K562 (cell line): ENCODE data around the gene SLK. TPM values are rescaled to one million over a fixed set of nuclear protein-coding genes. Genes with fewer than 3 reads are reported as not detected.

Source experiments
- CBFA2T2 ChIP-seq: fragments of 450-650 bp; conservative IDR thresholded peaks from 2 replicates; pipeline ENCODE4 v1.6.1; 2017; ENCODE audit warnings: mild to moderate bottlenecking
- CLOCK ChIP-seq: fragments of 250-450 bp; sonication (Bioruptor Pico); IDR thresholded peaks from 2 replicates; pipeline ENCODE4 v1.4.0; 2020; ENCODE audit warnings: mild to moderate bottlenecking, moderate library complexity, borderline replicate concordance
- ETS1 ChIP-seq: conservative IDR thresholded peaks from 2 replicates; pipeline ENCODE4 v1.6.1; 2011; ENCODE audit warnings: low read depth, mild to moderate bottlenecking, low read length; ENCODE audit not compliant: control insufficient read depth
- FOXA1 ChIP-seq: fragments of 450-650 bp; IDR thresholded peaks from 2 replicates; pipeline ENCODE4 v1.6.1; 2016; ENCODE audit warnings: mild to moderate bottlenecking, borderline replicate concordance
- HDAC1 ChIP-seq, 2 experiments: fragments of 450-650 bp; IDR thresholded peaks; 2 replicates each; pipeline ENCODE4 v1.6.1; 2016 to 2017; ENCODE audit warnings: inconsistent platforms in 1 of 2, mild to moderate bottlenecking in 1 of 2, moderate library complexity in 1 of 2
- KLF1 ChIP-seq: fragments of 450-650 bp; IDR thresholded peaks from 2 replicates; pipeline ENCODE4 v1.6.1; 2016; ENCODE audit warnings: missing genetic modification characterization, missing compliant biosample characterization
- MECOM ChIP-seq: fragments of 250-450 bp; sonication (Bioruptor Pico); IDR thresholded peaks from 2 replicates; pipeline ENCODE4 v1.8.0; 2022; ENCODE audit warnings: inconsistent platforms
- NCOA4 ChIP-seq: fragments of 450-650 bp; IDR thresholded peaks from 2 replicates; pipeline ENCODE4 v1.6.1; 2018; ENCODE audit warnings: mild to moderate bottlenecking; ENCODE audit not compliant: partially characterized antibody
- NRF1 ChIP-seq, 2 experiments: fragments of 450-650 bp; IDR thresholded peaks in 1 of 2; conservative IDR thresholded peaks in 1 of 2; 2 replicates each; pipeline ENCODE4 v1.6.1; 2014; ENCODE audit warnings: mild to moderate bottlenecking in 2 of 2
- PCBP2 ChIP-seq: fragments of 200-400 bp; formaldehyde crosslinking; IDR thresholded peaks from 2 replicates; pipeline ENCODE4 v1.6.1; 2018; ENCODE audit warnings: low read length, low read depth, mild to moderate bottlenecking, moderate library complexity; ENCODE audit not compliant: poor library complexity, severe bottlenecking
- POLR2H ChIP-seq: IDR thresholded peaks from 2 replicates; pipeline ENCODE4 v1.6.1; 2016; ENCODE audit warnings: missing genetic modification characterization, low read depth, mild to moderate bottlenecking, control low read depth, missing compliant biosample characterization, moderate library complexity
- RAD51 ChIP-seq: fragments of 450-650 bp; IDR thresholded peaks from 2 replicates; pipeline ENCODE4 v1.7.1; 2016; ENCODE audit warnings: low read depth, mild to moderate bottlenecking, borderline replicate concordance
- SUPT5H ChIP-seq: fragments of 450-650 bp; IDR thresholded peaks from 2 replicates; pipeline ENCODE4 v1.6.1; 2016
- TAF7 ChIP-seq: fragments of 450-650 bp; IDR thresholded peaks from 2 replicates; pipeline ENCODE4 v1.6.1; 2016; ENCODE audit warnings: missing genetic modification characterization, missing compliant biosample characterization
- TAF9B ChIP-seq: fragments of 450-650 bp; IDR thresholded peaks from 2 replicates; pipeline ENCODE4 v1.6.1; 2018; ENCODE audit warnings: mild to moderate bottlenecking; ENCODE audit not compliant: partially characterized antibody
- THRB ChIP-seq: fragments of 450-650 bp; formaldehyde crosslinking; conservative IDR thresholded peaks from 2 replicates; pipeline ENCODE4 v1.4.0; 2022; ENCODE audit warnings: mild to moderate bottlenecking, missing genetic modification characterization
- USF2 ChIP-seq: sonication (generic); formaldehyde crosslinking; IDR thresholded peaks from 2 replicates; pipeline ENCODE4 v1.5.0; 2020; ENCODE audit warnings: missing genetic modification reagents
- WHSC1 ChIP-seq: IDR thresholded peaks from one replicate; pipeline ENCODE4 v1.6.1; 2012; ENCODE audit warnings: low read length, control low read depth, inconsistent platforms
- ZBED1 ChIP-seq: IDR thresholded peaks from 2 replicates; pipeline ENCODE4 v1.6.1; 2014
- ZNF140 ChIP-seq: fragments of 250-450 bp; sonication (Bioruptor Pico); IDR thresholded peaks from 2 replicates; pipeline ENCODE4 v1.8.0; 2021; ENCODE audit warnings: moderate library complexity, mild to moderate bottlenecking, inconsistent platforms
- ZNF253 ChIP-seq: fragments of 250-450 bp; sonication (Bioruptor Pico); conservative IDR thresholded peaks from 2 replicates; pipeline ENCODE4 v1.6.1; 2021; ENCODE audit warnings: mild to moderate bottlenecking
- ZNF384 ChIP-seq: IDR thresholded peaks from 2 replicates; pipeline ENCODE4 v1.6.1; 2012; ENCODE audit warnings: low read depth, low read length, improper control_type of control experiment
- ZNF57 ChIP-seq: fragments of 450-650 bp; formaldehyde crosslinking; IDR thresholded peaks from 2 replicates; pipeline ENCODE4 v1.4.0; 2020; ENCODE audit warnings: mild to moderate bottlenecking, moderate library complexity
- ZNF695 ChIP-seq: fragments of 450-650 bp; formaldehyde crosslinking; IDR thresholded peaks from 2 replicates; pipeline ENCODE4 v1.4.0; 2020; ENCODE audit warnings: mild to moderate bottlenecking, moderate library complexity
- polyA plus RNA-seq, 8 experiments: library from polyadenylated mRNA; depleted of rRNA in 4 of 8; stranded (reverse) in 5 of 8; unstranded in 3 of 8; fragments of >200 nt; fragmentation: Nextera tagmentation in 2 of 8; fragmentation: Illumina TruSeq in 1 of 8; extraction: Ambion mirVana in 2 of 8; extraction: Trizol in 1 of 8; gene quantifications; 2 replicates each; pipeline versions ENCODE4 v1.2.1 to v1.2.3, GENCODE V29; 2011 to 2014; ENCODE audit warnings: inconsistent platforms in 1 of 8, missing spikeins in 1 of 8
- total RNA-seq, 7 experiments: library from RNA; depleted of rRNA in 6 of 7; stranded (reverse); fragments of >200 nt in 6 of 7; fragmentation: Illumina TruSeq in 2 of 7; extraction: Trizol in 2 of 7; gene quantifications; 2 replicates each; pipeline versions ENCODE4 v1.2.1 to v1.2.3, GENCODE V29; 2011 to 2021; ENCODE audit warnings: low replicate concordance in 1 of 7

SLK gene
- total and polyA plus RNA-seq, 9 of the 15 experiments (the other 6 are each of a cell fraction or from before 2014, with no cell fraction given) = 8.2 to 40.0 (median 23.4) TPM

GRCh38 chr10:103966671-103967447, at the start of gene SLK (continued):
- TF ChIP-seq THRB = no peak
- 0 out of 2 replicates have a peak, but pooled peaks have one; percentile 23 for TF ChIP-seq USF2 (CRISPR knock-in tag)
- TF ChIP-seq TAF9B = no peak
- TF ChIP-seq CLOCK (CRISPR knock-in tag) = no peak
- peak; percentile 78 for TF ChIP-seq SUPT5H
- no peak for TF ChIP-seq ZNF253 (CRISPR knock-in tag)
- peak; percentile 89 to 92 for TF ChIP-seq NRF1 (conservative IDR thresholded peaks at IDR 0.05 in 1 of 2, IDR thresholded peaks at IDR 0.05 in 1 of 2)
- TF ChIP-seq POLR2H = peak; percentile 74
- TF ChIP-seq NCOA4 = no peak
- TF ChIP-seq MECOM (CRISPR knock-in tag) = no peak
- TF ChIP-seq WHSC1 = no peak
- peak; percentile 42; the same call in 1 of the 2 replicates for TF ChIP-seq TAF7 (tag)
- TF ChIP-seq ETS1 = peak; percentile 51; the same call in 1 of the 2 replicates
- TF ChIP-seq RAD51 = no peak
- TF ChIP-seq ZNF140 (CRISPR knock-in tag) = no peak
- TF ChIP-seq KLF1 (tag) = no peak
- no peak for TF ChIP-seq ZBED1
- TF ChIP-seq ZNF384 = no peak
- no peak for TF ChIP-seq PCBP2
- TF ChIP-seq CBFA2T2 = no peak
- no peak for TF ChIP-seq ZNF695
- no peak for TF ChIP-seq FOXA1
- TF ChIP-seq ZNF57 (CRISPR knock-in tag) = no peak
- peak in 1 of 2 experiments; percentile 54; a peak in 2 of 4 replicates for TF ChIP-seq HDAC1 (IDR thresholded peaks at IDR 0.05)
